Ishikawa (cell line): ENCODE data around the gene PCDHB12.

Source experiments
- CREB1 ChIP-seq: IDR thresholded peaks from 2 replicates; pipeline ENCODE4 v1.6.1; 2012; ENCODE audit warnings: low read depth
- EP300 ChIP-seq: IDR thresholded peaks from 2 replicates; pipeline ENCODE4 v1.6.1; 2012; ENCODE audit warnings: borderline replicate concordance
- NFIC ChIP-seq: IDR thresholded peaks from 2 replicates; pipeline ENCODE4 v1.6.1; 2012
- REST ChIP-seq: IDR thresholded peaks from 2 replicates; pipeline ENCODE4 v1.6.1; 2012; ENCODE audit warnings: low read depth, mild to moderate bottlenecking
- TAF1 ChIP-seq: IDR thresholded peaks from 2 replicates; pipeline ENCODE4 v1.6.1; 2012; ENCODE audit warnings: low read depth, mild to moderate bottlenecking
- USF1 ChIP-seq: IDR thresholded peaks from 2 replicates; pipeline ENCODE4 v1.6.1; 2012

PCDHB12 gene

GRCh38 chr5:141260458-141261237 is 52.1 kb downstream of the PCDHB12 start:
- TF ChIP-seq USF1, result 0 out of 2 replicates have a peak, but pooled peaks have one; percentile 9
- no peak for TF ChIP-seq EP300

- TF ChIP-seq TAF1 (no peak), CREB1 (no peak), REST (no peak), NFIC (no peak)
These were observed 52.7 kb downstream of the PCDHB12 start for GRCh38 chr5:141261238-141261546.
